SK-MEL-5 (cell line): Measurements from ENCODE around the gene GPR142. TPM values are rescaled to one million over a fixed set of nuclear protein-coding genes. Genes with fewer than 3 reads are reported as not detected.
A peak's percentile ranks its signal among the peaks of the same experiment; 100 is the strongest.

Source experiments
- DNase-seq: peaks from one replicate; pipeline ENCODE4 v3.0.0-alpha.2; 2016; ENCODE audit warnings: low read depth, low spot score
- in situ Hi-C: cut with HindIII; loops from 2 replicates; pipeline ENCODE4 v1.10.0; 2016; ENCODE audit warnings: low sequenced_read_pairs, high pct_unique_total_duplicates, low pct_unique_long_range_greater_than_20kb
- total RNA-seq: library from RNA; depleted of rRNA; stranded (reverse); fragments of >200 nt; shearing (Covaris generic); gene quantifications from 2 replicates; pipeline ENCODE4 v1.2.3, GENCODE V29; 2014

Gene GPR142
- total RNA-seq, 1 experiment from 2014 or later, result not detected

DNA sequence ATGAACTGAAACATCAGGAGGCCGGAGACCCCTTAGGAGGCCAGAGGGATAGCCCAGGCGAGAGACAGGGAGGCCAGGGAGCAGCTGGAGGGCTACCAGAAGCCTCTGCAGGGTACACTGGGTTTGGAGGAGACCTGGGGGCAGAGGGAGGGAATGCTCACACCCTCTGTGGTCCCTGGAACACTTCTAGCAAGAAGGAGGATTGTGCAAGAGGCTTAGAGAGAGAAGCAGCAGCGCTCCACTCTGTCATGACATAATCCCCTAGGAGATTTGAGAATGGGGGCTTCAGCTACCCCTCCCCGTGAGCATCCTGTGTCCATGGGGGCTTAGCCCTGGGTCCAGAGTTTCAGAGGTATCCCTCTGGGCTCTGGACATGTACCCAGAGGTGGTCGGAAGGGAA lies 15.8 kb downstream of the GPR142 start:
- DNase-seq, result no peak
- in situ Hi-C loops, result no loop called here

DNA sequence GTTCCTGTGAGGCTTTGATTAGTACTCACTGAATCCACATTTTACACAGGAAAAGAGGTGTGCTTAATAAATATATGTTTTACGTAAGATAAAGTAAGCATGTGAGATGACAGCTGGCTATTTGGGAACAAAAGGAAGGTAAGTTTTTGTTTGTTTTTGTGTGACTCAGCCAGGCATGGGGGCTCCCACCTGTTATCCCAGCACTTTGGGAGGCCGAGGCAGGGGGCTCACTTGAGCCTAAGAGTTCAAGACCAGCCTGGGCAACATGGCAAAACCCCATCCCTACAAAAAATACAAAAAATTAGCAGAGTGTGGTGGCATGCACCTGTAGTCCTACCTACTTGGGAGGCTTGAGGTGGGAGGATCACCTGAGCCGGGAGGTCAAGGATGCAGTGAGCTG lies 17.9 kb downstream of the GPR142 start:
- in situ Hi-C loops, result no loop called here
- no peak for DNase-seq

DNA sequence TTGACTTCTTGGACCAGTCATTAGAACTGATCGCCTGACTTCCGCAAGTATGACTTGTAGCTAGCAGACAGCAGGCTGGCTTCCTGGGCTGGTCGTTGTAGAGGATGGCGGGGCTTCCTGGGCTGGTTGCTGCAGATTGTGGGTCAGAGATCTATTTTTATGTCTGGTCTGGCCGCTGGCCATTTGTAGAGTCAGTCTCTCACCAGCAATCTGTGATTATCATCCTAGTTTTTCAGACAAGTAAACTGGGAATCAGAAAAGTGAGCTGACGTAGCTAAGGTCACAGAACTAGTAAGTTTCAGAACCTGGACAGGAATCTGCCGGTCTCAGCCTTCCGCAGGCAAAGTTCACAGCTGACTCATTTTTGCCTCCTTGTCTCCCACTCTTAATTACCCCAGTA lies 19.1 kb downstream of the GPR142 start:
- in situ Hi-C loops, result no loop called here
- DNase-seq, result no peak

DNA sequence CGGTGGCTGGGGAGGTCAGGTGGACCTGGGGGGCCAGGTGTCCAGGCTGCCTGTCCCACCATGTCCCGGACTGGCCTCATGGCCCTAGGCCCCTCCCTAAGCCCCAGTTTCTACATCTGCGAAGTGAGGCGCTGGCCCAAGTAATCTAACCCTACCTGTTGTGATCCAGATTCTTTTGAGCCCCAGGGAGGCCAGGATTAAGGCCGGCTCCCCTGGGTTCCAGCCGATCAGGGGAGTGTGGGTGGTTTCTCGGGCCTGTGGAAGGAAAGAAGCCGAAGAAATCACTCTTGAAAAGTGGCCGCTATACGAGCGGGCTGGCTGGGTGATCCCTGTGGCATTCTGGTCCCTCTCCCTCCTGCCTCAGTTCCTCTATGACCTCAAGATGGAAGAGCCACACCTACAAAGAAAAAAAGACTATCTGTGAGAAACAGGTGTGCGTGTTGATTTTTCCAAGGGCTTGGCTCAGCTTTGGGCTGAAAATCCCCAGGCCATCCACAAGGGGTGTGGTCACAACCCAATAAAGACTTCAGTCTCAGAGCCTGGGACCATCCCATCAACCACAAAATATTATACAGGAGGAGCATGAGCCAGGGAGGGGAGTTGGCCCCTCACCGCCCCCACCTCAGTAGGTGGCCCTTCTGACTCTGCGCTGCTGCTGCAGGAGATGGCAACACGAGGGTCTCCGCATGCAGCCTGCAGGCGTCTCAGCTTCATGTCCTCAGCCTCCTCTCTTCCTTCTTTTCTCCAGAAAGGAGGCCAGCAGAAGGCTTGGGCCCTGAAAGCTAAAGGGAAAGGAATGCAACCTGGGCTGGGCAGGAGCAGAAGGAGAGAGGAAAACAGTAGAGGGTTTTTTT lies 20.3 kb downstream of the GPR142 start:
- in situ Hi-C loops, result no loop called here
- DNase-seq, result no peak

DNA sequence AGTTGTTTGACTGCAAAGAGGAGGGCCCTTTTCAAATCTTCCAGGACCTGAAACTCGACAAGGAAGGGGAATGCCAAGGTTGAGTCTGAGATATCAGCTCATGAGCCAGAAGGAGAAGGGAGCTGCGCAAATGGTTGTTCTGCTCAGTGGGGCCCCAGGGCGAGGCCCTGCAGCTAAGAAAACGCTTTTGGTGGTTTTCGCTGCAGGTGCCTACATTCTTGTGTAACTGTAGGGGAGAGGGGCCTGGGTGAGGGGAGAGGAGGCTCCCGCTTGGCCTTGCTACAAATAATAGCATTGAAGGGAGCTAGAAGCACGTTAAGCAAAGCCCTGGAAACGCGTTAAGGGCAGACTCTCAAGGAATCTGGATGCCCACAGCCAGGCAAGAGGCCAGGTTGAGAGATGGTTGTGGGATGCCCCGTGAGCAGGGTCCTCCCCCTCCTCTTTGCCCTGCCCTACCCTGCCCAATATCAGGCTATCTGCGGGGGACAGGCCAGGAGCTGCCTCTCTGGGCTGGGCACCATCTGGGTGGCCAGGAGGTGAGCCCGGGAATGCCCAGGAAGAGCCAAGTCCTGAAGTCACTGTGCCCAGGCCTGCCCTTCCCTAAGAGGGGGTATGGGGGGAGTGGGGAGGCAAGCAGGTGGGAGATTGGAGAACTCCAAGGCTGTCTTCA lies 21.9 kb downstream of the GPR142 start:
- in situ Hi-C loops, result no loop called here
- no peak for DNase-seq

DNA sequence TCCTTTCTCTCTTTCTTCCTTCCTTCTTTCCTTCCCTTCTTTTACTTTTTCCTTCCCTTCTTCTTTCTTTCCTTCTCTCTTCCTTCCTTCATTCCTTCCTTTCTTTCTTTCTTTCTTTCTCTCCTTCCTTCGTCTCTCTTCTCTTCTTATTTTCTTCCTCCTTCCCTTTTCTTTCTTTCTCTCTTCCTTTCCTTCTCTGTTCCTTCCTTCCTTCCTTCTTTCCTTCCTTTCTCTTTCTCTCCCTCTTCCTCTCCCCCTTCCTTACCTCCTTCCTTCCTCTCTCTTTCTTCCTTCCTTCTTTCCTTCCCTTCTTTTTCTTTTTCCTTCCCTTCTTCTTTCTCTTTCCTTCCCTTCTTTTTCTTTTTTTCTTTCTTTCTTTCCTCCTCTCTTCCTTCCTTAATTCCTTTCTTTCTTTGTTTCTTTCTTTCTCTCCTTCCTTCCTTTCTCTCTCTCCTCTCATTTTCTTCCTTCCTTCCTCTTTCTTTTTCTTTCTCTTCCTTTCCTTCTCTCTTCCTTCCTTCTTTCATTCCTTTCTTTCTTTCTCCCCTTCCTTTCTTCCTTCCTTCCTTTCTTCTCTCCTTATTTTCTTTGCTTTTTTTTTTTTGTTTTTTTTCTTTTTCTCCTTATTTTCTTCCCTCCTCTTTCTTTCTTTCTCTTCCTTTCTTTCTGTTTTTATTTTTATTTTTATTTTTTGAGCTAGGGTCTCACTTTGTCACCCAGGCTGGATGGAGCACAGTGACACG lies 22.8 kb downstream of the GPR142 start:
- in situ Hi-C loops, result no loop called here
- no peak for DNase-seq

DNA sequence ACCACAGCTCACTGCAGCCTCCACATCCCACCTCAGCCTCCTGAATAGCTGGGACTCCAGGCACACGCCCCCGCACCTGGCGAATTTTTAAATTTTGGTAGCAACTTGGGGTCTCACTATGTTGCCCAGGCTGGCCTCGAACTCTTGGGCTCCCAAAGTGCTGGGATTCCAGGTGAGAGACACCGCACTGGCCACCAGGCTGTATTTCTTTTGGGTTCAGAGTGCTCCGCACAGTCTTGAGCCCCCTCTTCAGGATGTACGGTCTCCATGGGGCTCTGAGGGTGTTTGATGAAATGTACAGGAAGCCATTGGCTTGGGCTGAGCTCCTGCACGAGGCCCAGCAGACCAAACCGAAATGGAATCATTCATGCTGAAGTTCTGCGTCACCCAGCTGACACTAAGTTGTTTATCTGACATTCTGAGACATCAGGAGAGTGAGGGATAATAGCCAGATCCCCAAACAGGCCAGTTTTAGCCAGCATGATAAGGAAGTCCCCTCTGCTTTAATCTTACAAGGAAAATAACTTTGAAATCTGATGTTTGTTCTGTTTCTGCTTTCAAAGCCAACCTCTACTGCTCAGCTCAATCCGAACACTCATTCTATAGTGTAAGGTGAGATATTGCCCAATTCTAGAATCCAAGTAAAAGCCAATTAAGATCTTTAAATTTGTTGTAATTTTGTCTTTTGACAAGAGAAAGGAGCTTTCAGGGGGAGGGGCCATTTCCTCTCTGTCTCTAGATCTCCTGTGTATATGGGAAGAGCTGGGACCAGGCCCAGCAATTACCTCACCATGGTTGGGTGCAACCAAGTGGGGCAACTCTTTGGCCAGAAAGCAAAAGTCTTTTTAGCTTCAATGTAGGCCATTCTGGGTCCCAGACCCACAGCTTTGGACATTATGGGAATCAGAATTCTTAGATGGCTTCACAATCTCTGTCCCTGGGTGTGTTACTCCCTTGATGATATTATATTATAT lies 23.7 kb downstream of the GPR142 start:
- in situ Hi-C loops, result no loop called here
- no peak for DNase-seq

DNA sequence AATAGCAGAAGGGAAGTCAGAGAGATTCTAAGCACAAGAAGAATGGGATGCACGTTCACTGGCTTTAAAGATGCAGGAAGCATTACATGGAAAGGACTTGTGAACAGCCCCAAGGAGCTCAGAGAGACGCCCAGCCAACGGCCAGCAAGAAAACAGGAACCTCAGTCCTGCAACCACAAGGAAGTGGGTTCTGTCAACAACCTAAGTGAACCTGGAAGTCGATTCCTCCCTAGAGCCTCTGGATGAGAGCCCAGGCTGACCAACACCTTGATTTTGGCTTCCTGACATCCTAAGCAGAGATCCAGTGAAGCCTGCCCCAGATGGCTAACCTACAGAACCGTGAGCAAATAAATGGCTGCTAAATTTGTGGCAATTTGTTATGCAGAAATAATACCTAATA lies 24.5 kb downstream of the GPR142 start:
- in situ Hi-C loops, result no loop called here
- no peak for DNase-seq

DNA sequence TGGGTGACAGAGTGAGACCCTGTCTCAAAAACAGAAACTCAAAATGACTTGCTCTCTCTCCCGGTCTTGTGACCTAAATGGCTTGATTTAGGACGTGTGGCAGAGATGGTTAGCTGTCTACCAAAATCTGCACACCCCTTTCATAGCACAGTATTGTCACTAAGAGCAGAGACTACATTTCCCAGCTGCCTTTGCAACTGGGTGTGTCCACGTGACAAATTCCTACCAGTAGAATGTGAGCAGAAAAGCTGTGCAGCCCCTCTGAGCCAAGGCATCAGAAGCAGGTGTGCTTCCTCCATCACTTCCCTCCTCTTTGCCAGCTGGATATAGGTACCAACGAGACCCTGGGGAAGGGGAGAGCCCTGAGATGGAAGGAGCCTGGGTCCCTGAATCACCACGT lies 25.5 kb downstream of the GPR142 start:
- DNase-seq, result peak; percentile 50
- in situ Hi-C loops, result no loop called here

DNA sequence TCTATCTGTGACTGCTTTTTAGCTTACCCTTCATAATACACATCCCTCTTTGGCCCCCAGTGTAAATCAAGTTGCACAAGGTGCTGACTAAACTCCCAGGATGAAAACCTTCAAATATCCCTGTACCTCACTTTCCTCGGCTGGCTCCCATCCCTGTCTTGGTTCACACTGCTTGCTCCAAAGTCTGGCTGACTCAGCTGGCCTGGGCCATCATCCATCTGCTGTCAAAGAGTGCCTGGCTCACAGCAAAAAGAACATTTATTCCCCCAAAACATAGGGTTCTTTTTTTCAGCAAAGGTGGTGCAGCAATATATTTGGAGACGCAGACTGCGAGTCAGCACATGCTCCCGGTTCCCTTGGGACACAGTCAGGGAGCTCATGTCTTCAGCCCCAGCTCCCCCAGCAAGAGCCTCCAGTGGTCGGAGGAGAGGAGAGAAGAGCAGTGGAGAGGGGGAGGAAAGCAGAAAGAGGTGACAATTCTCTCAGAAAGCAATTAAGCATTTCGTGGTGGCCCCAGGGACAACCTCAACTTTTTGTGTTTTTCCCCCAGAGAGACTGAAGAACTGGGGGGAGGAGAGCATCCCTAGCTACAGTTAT lies 26.1 kb downstream of the GPR142 start:
- in situ Hi-C loops, result no loop called here
- no peak for DNase-seq

DNA sequence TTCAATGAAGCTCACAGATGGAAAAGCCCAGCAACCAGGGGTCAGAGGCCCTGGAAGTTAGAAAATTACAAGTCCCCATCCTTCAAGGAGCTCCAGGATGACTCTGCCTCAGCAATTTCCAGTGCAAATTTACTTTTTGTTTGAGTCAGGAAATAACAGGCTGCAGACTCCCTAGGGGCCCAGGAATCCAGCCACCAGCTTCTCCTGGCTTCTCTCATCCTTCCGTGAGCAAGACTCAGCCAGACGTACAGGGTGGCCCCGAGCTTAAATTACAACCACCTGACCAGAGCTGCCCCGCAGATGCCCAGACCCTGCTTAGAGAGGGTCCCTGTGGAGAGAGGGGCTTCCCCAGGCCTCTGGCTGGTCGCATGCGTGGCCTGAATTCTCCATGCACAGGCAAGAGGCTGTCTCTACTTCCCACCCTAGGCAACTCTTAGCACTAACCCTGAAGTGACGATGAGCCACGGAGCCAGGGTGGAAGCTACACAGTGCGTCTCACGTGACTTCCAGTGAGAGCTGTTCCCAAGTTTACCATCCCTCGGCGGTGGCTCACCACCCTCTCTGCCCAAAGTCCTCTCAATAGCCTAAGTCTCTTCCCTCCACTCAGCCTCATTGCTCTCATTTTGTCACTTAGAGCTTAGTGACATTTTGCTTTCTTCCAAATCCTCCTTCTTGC lies 27.1 kb downstream of the GPR142 start:
- in situ Hi-C loops, result no loop called here
- no peak for DNase-seq

DNA sequence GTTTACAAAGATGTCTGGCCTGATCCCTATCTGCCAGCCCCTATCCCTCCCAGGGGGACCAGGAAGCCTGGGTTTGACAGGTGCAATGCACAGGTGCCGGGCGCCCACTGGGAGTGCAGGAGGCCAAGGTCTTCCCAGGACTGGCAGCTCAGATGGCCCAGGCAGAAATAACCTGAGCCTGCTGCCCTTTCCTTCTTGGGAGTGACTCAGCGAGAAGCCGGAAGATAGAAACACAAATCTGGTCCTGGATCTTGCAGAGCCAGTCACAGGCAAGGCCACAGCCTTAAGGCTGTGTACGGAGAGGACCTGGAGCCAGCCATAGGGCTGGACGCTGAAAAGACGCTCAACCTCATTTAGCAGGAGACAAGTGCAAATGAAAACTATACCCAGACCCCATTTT lies 27.7 kb downstream of the GPR142 start:
- in situ Hi-C loops, result no loop called here
- DNase-seq, result no peak

DNA sequence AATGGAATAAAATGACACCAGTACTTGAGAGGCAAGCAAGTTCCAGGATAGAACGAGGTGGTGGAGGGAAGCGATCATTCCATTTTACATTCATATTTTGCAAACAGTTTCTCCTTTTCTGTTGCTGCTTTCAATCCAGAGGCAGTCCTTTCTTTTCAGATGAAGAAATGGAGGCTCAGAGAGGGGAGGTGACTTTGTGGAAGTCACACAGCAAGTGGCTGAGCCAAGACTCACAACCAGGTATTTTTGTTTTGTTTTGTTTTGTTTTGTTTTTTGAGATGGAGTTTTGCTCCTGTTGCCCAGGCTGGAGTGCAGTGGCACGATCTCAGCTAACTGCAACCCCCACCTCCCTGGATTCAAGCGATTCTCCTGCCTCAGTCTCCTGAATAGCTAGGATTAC lies 29.3 kb downstream of the GPR142 start:
- DNase-seq, result no peak
- in situ Hi-C loops, result no loop called here

DNA sequence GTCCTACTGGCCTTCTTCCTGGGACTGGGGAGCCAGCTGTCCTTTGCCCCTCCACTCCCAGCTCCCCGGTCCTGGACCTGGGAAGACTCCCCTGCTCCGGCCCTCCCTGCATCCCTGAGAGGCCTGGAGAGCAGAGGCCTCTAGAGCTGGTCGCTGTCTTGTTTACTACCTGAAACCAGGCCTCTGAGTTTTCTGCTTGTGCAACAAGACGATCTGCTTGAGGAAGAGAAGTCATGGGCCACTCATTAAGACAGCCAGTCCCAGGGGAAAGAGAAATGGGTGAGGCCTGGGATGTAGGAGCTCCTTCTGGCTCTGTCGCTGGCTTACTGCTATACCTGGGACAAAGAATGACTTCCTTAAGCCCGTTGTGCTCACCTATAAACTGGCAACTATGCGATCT lies 34.7 kb downstream of the GPR142 start:
- in situ Hi-C loops, result no loop called here
- DNase-seq, result no peak

DNA sequence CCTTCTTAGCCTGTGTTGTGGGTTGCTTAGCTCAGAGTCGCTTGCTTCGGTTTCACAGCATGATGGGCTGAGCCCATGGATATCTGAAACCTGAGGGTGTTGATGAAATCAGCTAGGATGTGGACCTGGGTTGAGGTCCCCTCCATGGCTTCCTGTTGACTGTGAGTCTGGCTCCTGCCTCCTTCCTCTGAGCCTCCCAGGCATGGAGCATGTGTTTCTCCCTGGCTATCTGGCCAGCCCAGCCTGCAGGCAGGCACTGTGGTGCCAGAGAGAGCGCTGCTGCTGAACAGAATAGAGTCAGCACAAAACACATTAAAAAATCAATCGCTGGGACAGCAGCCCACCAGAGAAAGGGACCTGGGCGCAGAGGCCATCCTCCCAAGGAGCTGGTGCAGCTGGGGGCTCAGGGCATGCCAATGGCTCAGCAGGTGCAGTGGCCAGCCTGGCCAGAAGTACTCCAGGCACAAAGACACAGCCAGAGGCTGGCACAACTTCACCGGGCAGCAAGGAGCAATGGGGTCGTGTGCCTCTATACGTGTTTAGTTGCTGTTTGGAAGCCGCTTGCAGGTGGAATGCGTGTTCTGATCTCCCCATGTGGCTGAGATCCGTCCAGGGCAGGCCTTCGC lies 36.3 kb downstream of the GPR142 start:
- DNase-seq, result no peak
- in situ Hi-C loops, result no loop called here

DNA sequence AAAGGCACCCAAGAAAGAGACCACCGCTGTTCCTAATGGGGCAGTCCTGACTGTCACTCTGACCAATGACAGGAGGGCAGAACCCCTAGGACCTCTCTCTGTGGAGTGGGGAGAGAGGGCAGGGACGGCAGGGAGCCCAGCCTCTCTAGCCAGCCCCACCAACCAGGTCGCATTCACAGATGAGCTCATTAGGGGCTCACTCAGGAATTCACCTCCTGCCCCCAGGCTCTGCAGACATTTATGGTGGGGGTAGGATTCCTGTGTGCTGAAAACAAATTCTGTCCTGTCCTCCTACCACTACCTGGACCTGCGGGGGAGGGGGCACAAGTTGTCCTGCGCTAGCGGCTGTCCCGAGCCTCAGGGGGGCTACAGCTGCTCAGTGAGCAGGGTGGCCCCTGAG lies 36.9 kb downstream of the GPR142 start:
- in situ Hi-C loops, result no loop called here

More for the DNA sequence above, 36.9 kb downstream of the GPR142 start:
- no peak for DNase-seq
